Heart left ventricle (tissue), 16 donors: ENCODE results near the gene STMND1. TPM values are rescaled to one million over a fixed set of nuclear protein-coding genes. Genes with fewer than 3 reads are reported as not detected.
A peak's percentile ranks its signal among the peaks of the same experiment; 100 is the strongest.
"Not testable (repeated sequence)": the region's sequence is repeated elsewhere in the genome, so short reads cannot be mapped to it uniquely, and the experiment has no call there.

Experiments used
- ATAC-seq, 4 donors: fragments of 200-7000 bp; cut with Tn5 transposase; one replicate each; pipeline ENCODE4 v1.9.1; 2020 to 2022; ENCODE audit warnings: moderate library complexity in 4 of 4, mild to moderate bottlenecking in 3 of 4, moderate number of reproducible peaks in 1 of 4
- DNase-seq, 5 donors: peaks; one replicate each; pipeline ENCODE4 v3.0.0-alpha.2; 2020
- H3K27ac ChIP-seq, 12 donors: fragments of 200-600 bp; sonication (generic) in 4 of 12; one replicate each; pipeline versions ENCODE4 v1.5.0 to v1.8.0; 2016 to 2022; ENCODE audit warnings: mild to moderate bottlenecking in 2 of 12
- H3K27me3 ChIP-seq, 9 donors: fragments of 200-600 bp; sonication (generic) in 2 of 9; one replicate each; pipeline versions ENCODE4 v1.5.1 to v1.8.0; 2016 to 2022; ENCODE audit warnings: mild to moderate bottlenecking in 3 of 9
- H3K36me3 ChIP-seq, 9 donors: fragments of 200-600 bp; sonication (generic) in 2 of 9; one replicate each; pipeline versions ENCODE4 v1.5.0 to v1.8.0; 2018 to 2022; ENCODE audit warnings: mild to moderate bottlenecking in 2 of 9
- H3K4me1 ChIP-seq, 12 donors: fragments of 200-600 bp; sonication (generic) in 4 of 12; one replicate each; pipeline versions ENCODE4 v1.5.0 to v1.8.0; 2016 to 2022; ENCODE audit warnings: mild to moderate bottlenecking in 3 of 12
- H3K4me3 ChIP-seq, 12 donors: fragments of 200-600 bp; sonication (generic) in 4 of 12; one replicate each; pipeline versions ENCODE4 v1.5.0 to v1.8.0; 2017 to 2022; ENCODE audit warnings: mild to moderate bottlenecking in 9 of 12, moderate library complexity in 4 of 12
- H3K9me3 ChIP-seq, 12 donors: fragments of 200-600 bp; sonication (generic) in 4 of 12; one replicate each; pipeline versions ENCODE4 v1.5.0 to v1.8.0; 2016 to 2022; ENCODE audit warnings: mild to moderate bottlenecking in 1 of 12
- POLR2A ChIP-seq, 2 donors: fragments of 450-650 bp; IDR thresholded peaks; one replicate each; pipeline ENCODE4 v1.6.1; 2017; ENCODE audit warnings: antibody characterized with exemption in 2 of 2, mild to moderate bottlenecking in 2 of 2, moderate library complexity in 2 of 2
- WGBS, 4 donors: extraction: QIAGEN DNeasy Blood & Tissue Kit in 2 of 4; methylation state at CpG; one replicate each; pipeline versions ENCODE4 v1.1.5 to v1.1.7; 2013 to 2018; 5-methylcytosine and 5-hydroxymethylcytosine counted together
- intact Hi-C, 10 donors: fragments of 100-400 bp; cut with DNase I; formaldehyde crosslinking; loops; one replicate each; pipeline versions ENCODE4 v1.11.1 to v1.14.2; 2022
- polyA plus RNA-seq, 2 donors: library from polyadenylated mRNA; stranded (reverse); fragments of 200-250 nt; gene quantifications; one replicate each; pipeline ENCODE4 v1.2.3, GENCODE V29; 2013
- total RNA-seq, 9 donors: library from RNA; depleted of rRNA in 2 of 9; stranded (reverse); fragments of >200 nt in 2 of 9; fragmentation: NEBNext Ultra II Directional in 3 of 9; extraction: Animal tissue kit (Norgen Biotek cat#: 25700) in 3 of 9; gene quantifications; one replicate each; pipeline versions ENCODE4 v1.1.0 to v1.2.4, GENCODE V29; 2016 to 2023
- TF ChIP-seq, protein P1 (sequence below), 12 donors: fragments of 200-600 bp; sonication (generic) in 4 of 12; IDR thresholded peaks; one replicate each; pipeline versions ENCODE4 v1.5.0 to v1.8.0; 2018 to 2022; ENCODE audit warnings: antibody characterized with exemption in 12 of 12, mild to moderate bottlenecking in 5 of 12
- donor health status: ischemic (EF 13 %, LVEDD 7.1; RV severe dilation, severe dysfunction).
- donor health status: healthy with polysubstance abuse.
- donor health status: DM: no; HTN: yes; CAD: no.
- donor health status: DM: no; HTN: no; CAD: no.
- donor health status: ischemic (EF 25% LVEDD 6.9; RV normal size, moderate dysfunction).
- donor health status: ischemic (EF 25% LVEDD 5.7; RV mildly dilated, moderate dysfunction).
- donor health status: healthy.
- donor health status: DM: yes; HTN: yes; CAD: no.
- donor health status: ischemic (EF 35%, LVEDD 5.7; RV mildly dilated, moderate dysfunction).
- donor health status: nonischemic (EF 11% LVEDD 7.7; RV severe dilation, severe dysfunction).
- donor health status: DM: yes; HTN: yes; CAD: no.
- donor health status: PGD.
- donor health status: ischemic (EF 29% LVEDD 5.4; RV normal size, mild dysfunction).
- donor health status: nonischemic (EF 23%, LVEDD 6.1; RV moderate dilation, normal function).

STMND1 gene
- total and polyA plus RNA-seq, 11 donors: not detected

DNA sequence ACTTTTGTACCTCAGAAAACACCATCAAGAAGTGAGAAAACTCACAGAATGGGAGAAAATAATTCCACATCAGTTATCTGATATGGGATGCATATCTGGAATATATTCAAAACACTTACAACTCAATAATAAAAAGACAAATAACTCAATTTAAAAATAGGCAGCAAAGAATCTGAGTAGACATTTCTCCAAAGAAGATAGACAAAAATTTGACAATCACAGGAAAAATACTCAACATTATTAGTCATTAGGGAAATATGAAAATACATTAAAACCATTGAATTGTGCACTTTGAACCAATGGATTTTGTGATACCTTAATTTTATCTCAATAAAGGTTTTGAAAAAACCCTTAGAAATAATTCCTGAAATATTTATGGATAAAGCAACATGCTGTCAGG is 36.9 kb upstream of the STMND1 start:
- no peak overlapping the region for H3K4me3 ChIP-seq
- intact Hi-C loops: no loop called here
- TF ChIP-seq, protein P1, sequence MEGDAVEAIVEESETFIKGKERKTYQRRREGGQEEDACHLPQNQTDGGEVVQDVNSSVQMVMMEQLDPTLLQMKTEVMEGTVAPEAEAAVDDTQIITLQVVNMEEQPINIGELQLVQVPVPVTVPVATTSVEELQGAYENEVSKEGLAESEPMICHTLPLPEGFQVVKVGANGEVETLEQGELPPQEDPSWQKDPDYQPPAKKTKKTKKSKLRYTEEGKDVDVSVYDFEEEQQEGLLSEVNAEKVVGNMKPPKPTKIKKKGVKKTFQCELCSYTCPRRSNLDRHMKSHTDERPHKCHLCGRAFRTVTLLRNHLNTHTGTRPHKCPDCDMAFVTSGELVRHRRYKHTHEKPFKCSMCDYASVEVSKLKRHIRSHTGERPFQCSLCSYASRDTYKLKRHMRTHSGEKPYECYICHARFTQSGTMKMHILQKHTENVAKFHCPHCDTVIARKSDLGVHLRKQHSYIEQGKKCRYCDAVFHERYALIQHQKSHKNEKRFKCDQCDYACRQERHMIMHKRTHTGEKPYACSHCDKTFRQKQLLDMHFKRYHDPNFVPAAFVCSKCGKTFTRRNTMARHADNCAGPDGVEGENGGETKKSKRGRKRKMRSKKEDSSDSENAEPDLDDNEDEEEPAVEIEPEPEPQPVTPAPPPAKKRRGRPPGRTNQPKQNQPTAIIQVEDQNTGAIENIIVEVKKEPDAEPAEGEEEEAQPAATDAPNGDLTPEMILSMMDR (IDR thresholded peaks at IDR 0.05): no peak
- no peak for TF ChIP-seq POLR2A (IDR thresholded peaks at IDR 0.05)
- ATAC-seq (no peak), DNase-seq (no peak)
- peaks cover 0 to 6% (median 0%) of the 10 kb centered on the region in 12 donors for H3K9me3 ChIP-seq
- no peaks in the 10 kb centered on the region for H3K4me1 ChIP-seq
- H3K27me3 ChIP-seq: no peaks in the 10 kb centered on the region
- no peak overlapping the region for H3K27ac ChIP-seq
- H3K36me3 ChIP-seq: no peaks in the 10 kb centered on the region

DNA sequence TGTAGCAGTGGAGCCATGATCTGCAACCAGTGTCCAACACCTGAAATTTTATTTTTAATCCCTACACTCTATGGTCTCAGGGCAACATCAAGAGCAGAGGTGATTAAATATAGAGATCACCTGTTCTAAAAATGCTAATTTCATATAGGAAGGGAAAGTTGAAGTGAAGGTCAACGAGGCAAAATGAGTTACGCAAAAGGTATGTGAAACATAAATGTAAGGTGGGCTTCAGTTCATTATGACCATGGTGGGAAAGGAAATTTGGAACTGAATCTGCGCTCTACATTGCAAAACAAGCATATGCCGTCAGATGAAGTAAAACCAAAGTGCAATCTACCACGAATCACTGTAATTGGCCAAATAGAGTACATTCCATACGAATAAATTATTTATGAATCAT is 35.2 kb upstream of the STMND1 start:
- intact Hi-C loops: no loop called here
- TF ChIP-seq POLR2A (IDR thresholded peaks at IDR 0.05): no peak
- TF ChIP-seq, protein P1 (IDR thresholded peaks at IDR 0.05): no peak
- Histone ChIP-seq H3K4me1 (no peaks in the 10 kb centered on the region), H3K27ac (no peak overlapping the region), H3K4me3 (no peak overlapping the region), H3K9me3 (peaks cover 0 to 7% (median 0%) of the 10 kb centered on the region in 12 donors), H3K27me3 (no peaks in the 10 kb centered on the region), H3K36me3 (no peaks in the 10 kb centered on the region)
- ATAC-seq: no peak
- no peak for DNase-seq
- 74 to 88% (median 86%) methylated on average over 6 of the region's 6 CpGs for WGBS, 4 donors

GRCh38 chr6:17068972-17069371 is 32.9 kb upstream of the STMND1 start:
- ATAC-seq, H3K4me1 ChIP-seq, H3K9me3 ChIP-seq, H3K4me3 ChIP-seq, H3K27ac ChIP-seq, intact Hi-C loops, H3K36me3 ChIP-seq, H3K27me3 ChIP-seq, DNase-seq: not testable (repeated sequence)

DNA sequence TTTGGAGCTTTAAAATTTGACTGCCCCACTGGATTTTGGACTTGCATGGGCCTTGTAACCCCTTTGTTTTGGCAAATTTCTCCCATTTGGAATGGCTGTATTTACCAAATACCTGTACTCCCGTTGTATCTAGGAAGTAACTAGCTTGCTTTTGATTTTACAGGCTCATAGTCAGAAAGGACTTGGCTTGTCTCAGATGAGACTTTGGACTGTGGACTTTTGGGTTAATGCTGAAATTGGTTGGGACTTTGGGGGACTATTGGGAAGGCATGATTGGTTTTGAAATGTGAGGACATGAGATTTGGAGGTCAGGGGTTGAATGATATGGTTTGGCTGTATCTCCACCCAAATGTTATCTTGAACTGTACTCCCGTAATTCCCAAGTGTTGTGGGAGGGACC is 31.4 kb upstream of the STMND1 start:
- H3K27ac ChIP-seq, DNase-seq, intact Hi-C loops, H3K27me3 ChIP-seq, H3K4me3 ChIP-seq, H3K36me3 ChIP-seq, H3K4me1 ChIP-seq, ATAC-seq, H3K9me3 ChIP-seq: not testable (repeated sequence)
- 71 to 93% (median 77%) methylated on average over 2 of the region's 2 CpGs for WGBS, 4 donors

GRCh38 chr6:17073596-17073995 is 28.3 kb upstream of the STMND1 start:
- H3K4me1 ChIP-seq, H3K27me3 ChIP-seq, DNase-seq, ATAC-seq, H3K27ac ChIP-seq, H3K4me3 ChIP-seq, intact Hi-C loops, H3K36me3 ChIP-seq: not testable (repeated sequence)
- WGBS, 4 donors: 48 to 80% (median 68%) methylated on average over 2 of the region's 2 CpGs
- H3K9me3 ChIP-seq: peaks cover 0 to 26% (median 0%) of the 10 kb centered on the region in 12 donors

GRCh38 chr6:17081273-17081672 is 20.6 kb upstream of the STMND1 start:
- Histone ChIP-seq H3K27me3 (no peaks in the 10 kb centered on the region), H3K4me3 (no peak overlapping the region), H3K4me1 (peaks cover 0 to 5% (median 0%) of the 10 kb centered on the region in 12 donors), H3K27ac (peak overlapping the region in 1 of 12 donors; percentile 43), H3K9me3 (peaks cover 0 to 10% (median 0%) of the 10 kb centered on the region in 12 donors), H3K36me3 (no peaks in the 10 kb centered on the region)
- DNase-seq (no peak), ATAC-seq (no peak)
- WGBS, 4 donors: 70 to 84% (median 74%) methylated on average over 4 of the region's 4 CpGs
- intact Hi-C loops: loop anchor here in 8 of 10 donors (10.0 kb wide), 7 partner anchors 106 to 746 kb away; partner anchors contain the start of gene ATXN1 (in 3 of the 8)
- TF ChIP-seq, protein P1 (IDR thresholded peaks at IDR 0.05): no peak
- no peak for TF ChIP-seq POLR2A (IDR thresholded peaks at IDR 0.05)
